HepG2 (cell line): ENCODE results near the gene SHISAL1. TPM values are rescaled to one million over a fixed set of nuclear protein-coding genes. Genes with fewer than 3 reads are reported as not detected.

ENCODE experiments used
- ATAC-seq: fragments of 200-7000 bp; cut with Tn5 transposase; 3 replicates; pipeline ENCODE4 v1.9.1; 2020; ENCODE audit warnings: mild to moderate bottlenecking, moderate library complexity
- BruUV-seq: library from RNA; stranded (reverse); fragments of 400-500 nt; replicated peaks from 2 replicates; lab custom pipeline; 2021; lab: Mats Ljungman, UMichigan
- CTCF ChIA-PET: fragments of 300-600 bp; formaldehyde crosslinking; extraction: SDS; loops from one replicate; lab custom pipeline; 2021; ENCODE audit warnings: low total read pairs, inconsistent platforms, low intra/inter-chr PET ratio; lab: Yijun Ruan, JAX
- POLR2A ChIA-PET: fragments of 350-600 bp; sonication (Branson Sonifier 250); formaldehyde crosslinking; loops from one replicate; lab custom pipeline; 2020; ENCODE audit warnings: antibody characterized with exemption, inconsistent platforms; lab: Yijun Ruan, JAX
- DNase-seq: peaks from one replicate; pipeline ENCODE4 v3.0.0-alpha.2; 2015; ENCODE audit warnings: low spot score
- FAIRE-seq: peaks from 3 replicates; lab custom pipeline; 2011; peaks lifted over from hg19 to GRCh38; lab: Jason Lieb, UNC
- H2AFZ ChIP-seq: one replicate; pipeline ENCODE4 v1.6.1; 2011; ENCODE audit warnings: low read length, inconsistent platforms
- H3K27ac ChIP-seq: fragments of 300-600 bp; 3 replicates; pipeline ENCODE4 v1.8.0; 2011; ENCODE audit warnings: mixed run types, mild to moderate bottlenecking, mixed read lengths, low read length, inconsistent platforms; ENCODE audit not compliant: insufficient read depth; ENCODE audit errors: extremely low read length
- H3K27me3 ChIP-seq, 2 experiments: fragments of 200-600 bp in 1 of 2; 2 replicates in 1 of 2; 3 replicates in 1 of 2; pipeline versions ENCODE4 v1.6.0 to v1.8.0; 2011; ENCODE audit warnings: low read length in 2 of 2, mild to moderate bottlenecking in 2 of 2, moderate library complexity in 2 of 2, inconsistent platforms in 1 of 2; ENCODE audit not compliant: insufficient read depth in 2 of 2, control insufficient read depth in 1 of 2
- H3K36me3 ChIP-seq, 2 experiments: fragments of 200-600 bp in 1 of 2; replicated peaks in 1 of 2; 2 replicates in 1 of 2; 3 replicates in 1 of 2; pipeline versions ENCODE4 v1.5.1 to v1.8.0; 2011; ENCODE audit warnings: low read length in 2 of 2, inconsistent platforms in 1 of 2; ENCODE audit not compliant: insufficient read depth in 2 of 2, control insufficient read depth in 1 of 2
- H3K4me1 ChIP-seq: 2 replicates; pipeline ENCODE4 v1.5.1; 2012; ENCODE audit warnings: low read length, inconsistent platforms; ENCODE audit not compliant: insufficient read depth
- H3K4me2 ChIP-seq: 2 replicates; pipeline ENCODE4 v1.6.0; 2011; ENCODE audit warnings: low read depth, low read length, inconsistent platforms
- H3K4me3 ChIP-seq, 3 experiments: fragments of 200-600 bp in 1 of 3; sonication (generic), shearing (Covaris generic) in 1 of 3; replicated peaks in 1 of 3; 2 replicates each; pipeline ENCODE4 v1.5.1; 2011 to 2016; ENCODE audit warnings: low read length in 3 of 3, inconsistent platforms in 2 of 3, low read depth in 2 of 3, mild to moderate bottlenecking in 2 of 3, control low read depth in 1 of 3, mixed read lengths in 1 of 3; ENCODE audit not compliant: insufficient read depth in 1 of 3
- H3K79me2 ChIP-seq: one replicate; pipeline ENCODE4 v1.6.1; 2011; ENCODE audit warnings: low read length, inconsistent platforms; ENCODE audit not compliant: insufficient read depth
- H3K9ac ChIP-seq: 2 replicates; pipeline ENCODE4 v1.6.0; 2011; ENCODE audit warnings: mild to moderate bottlenecking, low read depth, low read length, inconsistent platforms; ENCODE audit not compliant: insufficient read depth
- H3K9me3 ChIP-seq: 2 replicates; pipeline ENCODE4 v1.5.1; 2012; ENCODE audit warnings: mild to moderate bottlenecking, low read length
- H4K20me1 ChIP-seq: 2 replicates; pipeline ENCODE4 v1.6.0; 2011; ENCODE audit warnings: inconsistent platforms, mild to moderate bottlenecking, low read length, moderate library complexity; ENCODE audit not compliant: insufficient read depth
- MEF2D ChIP-seq: sonication (generic); formaldehyde crosslinking; IDR thresholded peaks from 2 replicates; pipeline ENCODE4 v1.5.1; 2020; ENCODE audit warnings: mild to moderate bottlenecking, missing genetic modification reagents
- MEIS2 ChIP-seq: sonication (generic); formaldehyde crosslinking; IDR thresholded peaks from 2 replicates; pipeline ENCODE4 v1.9.0; 2021; ENCODE audit warnings: mild to moderate bottlenecking, missing genetic modification reagents
- RXRB ChIP-seq: IDR thresholded peaks from 2 replicates; pipeline ENCODE4 v1.6.1; 2016; ENCODE audit warnings: borderline replicate concordance, missing genetic modification reagents, missing compliant biosample characterization
- TSC22D2 ChIP-seq: sonication (generic); formaldehyde crosslinking; IDR thresholded peaks from 2 replicates; pipeline ENCODE4 v1.5.1; 2020; ENCODE audit warnings: missing genetic modification reagents, mild to moderate bottlenecking, borderline replicate concordance
- ZNF12 ChIP-seq: sonication (generic); formaldehyde crosslinking; IDR thresholded peaks from 2 replicates; pipeline ENCODE4 v1.5.0; 2020; ENCODE audit warnings: missing genetic modification reagents
- ZNF878 ChIP-seq: sonication (generic); formaldehyde crosslinking; IDR thresholded peaks from 2 replicates; pipeline ENCODE4 v1.8.1; 2023; ENCODE audit warnings: mild to moderate bottlenecking, missing genetic modification reagents, moderate library complexity
- ZNF891 ChIP-seq: sonication (generic); formaldehyde crosslinking; IDR thresholded peaks from 2 replicates; pipeline ENCODE4 v1.5.0; 2020; ENCODE audit warnings: mild to moderate bottlenecking, missing genetic modification reagents
- WGBS: methylation state at CpG from one replicate; pipeline ENCODE4 v1.1.6; 2017; ENCODE audit warnings: low lambda C conversion rate; 5-methylcytosine and 5-hydroxymethylcytosine counted together
- in situ Hi-C: cut with HindIII; loops from 2 replicates; pipeline ENCODE4 v1.10.0; 2017; ENCODE audit warnings: low pct_unique_long_range_greater_than_20kb; ENCODE audit not compliant: extremely low pct_ligation_motif_present
- intact Hi-C: fragments of 100-400 bp; cut with micrococcal nuclease; formaldehyde crosslinking; loops from one replicate; pipeline ENCODE4 v1.10.0; 2022; ENCODE audit not compliant: unreplicated experiment
- polyA plus RNA-seq, 8 experiments: library from polyadenylated mRNA; depleted of rRNA in 3 of 8; stranded (reverse) in 7 of 8; unstranded in 1 of 8; fragments of >200 nt; fragmentation: Illumina TruSeq in 4 of 8; extraction: Trizol in 4 of 8; gene quantifications; 2 replicates each; pipeline versions ENCODE4 v1.2.1 to v1.2.3, GENCODE V29; 2011 to 2016; ENCODE audit warnings: low read depth in 4 of 8, missing spikeins in 1 of 8, mixed read lengths in 1 of 8; ENCODE audit not compliant: insufficient read depth in 1 of 8
- total RNA-seq, 5 experiments: library from RNA; depleted of rRNA; stranded (reverse); fragments of >200 nt; fragmentation: Illumina TruSeq; extraction: Trizol; gene quantifications; 2 replicates each; pipeline ENCODE4 v1.2.3, GENCODE V29; 2016; ENCODE audit warnings: low read depth in 1 of 5
- TF ChIP-seq, protein P1 (sequence below): sonication (generic); formaldehyde crosslinking; IDR thresholded peaks from 2 replicates; pipeline ENCODE4 v1.5.0; 2020; ENCODE audit warnings: mild to moderate bottlenecking, low read depth, missing genetic modification reagents, borderline replicate concordance
- TF ChIP-seq, protein P2 (sequence below): IDR thresholded peaks from 2 replicates; pipeline ENCODE4 v1.6.1; 2016; ENCODE audit warnings: mild to moderate bottlenecking, missing biosample characterization, missing genetic modification reagents

Gene SHISAL1
- total and polyA plus RNA-seq, 2 of the 13 experiments (the other 11 are each of a cell fraction or from before 2014, with no cell fraction given), result not detected

DNA sequence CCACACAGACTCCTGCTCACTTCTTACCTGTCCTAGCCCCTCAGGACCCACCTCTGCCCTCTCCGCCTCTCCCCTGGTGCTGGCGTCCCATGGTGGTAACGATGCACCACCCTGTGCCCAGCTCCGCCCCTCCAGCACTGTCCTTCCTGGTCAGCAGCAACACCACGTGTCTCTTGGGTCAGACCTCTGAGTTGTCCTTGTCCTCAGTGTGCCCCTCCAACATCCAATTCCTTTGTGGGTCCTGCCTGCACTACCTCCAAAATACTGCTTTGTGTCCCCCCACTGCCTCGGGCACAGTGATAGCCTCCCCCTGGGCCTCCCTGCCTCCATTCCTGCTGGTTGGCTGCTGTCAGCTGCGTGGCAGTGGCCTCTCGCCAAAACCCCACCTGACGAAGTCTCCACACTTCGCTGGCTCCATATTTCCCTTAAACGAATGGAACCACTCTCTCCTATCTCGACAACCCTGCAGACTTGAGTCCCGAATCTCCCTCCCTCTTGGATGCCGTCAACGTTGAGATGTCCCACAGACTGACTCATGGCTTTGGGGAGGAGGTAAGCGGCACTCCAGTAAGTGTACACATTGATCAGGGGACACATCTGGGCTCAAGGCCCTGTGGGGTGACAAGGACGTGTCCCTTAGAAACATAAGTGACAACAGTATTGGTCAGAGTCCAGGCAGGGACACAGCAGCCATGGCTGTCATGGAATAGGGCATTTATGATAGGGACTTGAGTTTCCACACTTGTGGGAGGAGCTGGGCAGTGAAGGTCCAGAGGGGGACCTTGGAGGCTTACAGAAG is 42.8 kb downstream of the SHISAL1 start:
- TF ChIP-seq MEIS2 (CRISPR knock-in tag) (no peak), MEF2D (CRISPR knock-in tag) (no peak), TSC22D2 (CRISPR knock-in tag) (no peak), ZNF878 (CRISPR knock-in tag) (no peak), RXRB (CRISPR knock-in tag) (no peak), ZNF891 (CRISPR knock-in tag) (no peak), ZNF12 (CRISPR knock-in tag) (no peak)
- TF ChIP-seq, protein P1, sequence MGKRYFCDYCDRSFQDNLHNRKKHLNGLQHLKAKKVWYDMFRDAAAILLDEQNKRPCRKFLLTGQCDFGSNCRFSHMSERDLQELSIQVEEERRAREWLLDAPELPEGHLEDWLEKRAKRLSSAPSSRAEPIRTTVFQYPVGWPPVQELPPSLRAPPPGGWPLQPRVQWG (CRISPR knock-in tag), result no peak
- TF ChIP-seq, protein P2, sequence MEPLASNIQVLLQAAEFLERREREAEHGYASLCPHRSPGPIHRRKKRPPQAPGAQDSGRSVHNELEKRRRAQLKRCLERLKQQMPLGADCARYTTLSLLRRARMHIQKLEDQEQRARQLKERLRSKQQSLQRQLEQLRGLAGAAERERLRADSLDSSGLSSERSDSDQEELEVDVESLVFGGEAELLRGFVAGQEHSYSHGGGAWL (CRISPR knock-in tag), result no peak
- no peak for FAIRE-seq
- POLR2A ChIA-PET, result no interaction called here

More for the DNA sequence above, 42.8 kb downstream of the SHISAL1 start:
- no peaks in the 10 kb centered on the region for H3K9me3 ChIP-seq
- CTCF ChIA-PET, result no interaction called here
- no peaks in the 10 kb centered on the region for H3K4me1 ChIP-seq
- no peak overlapping the region for H3K9ac ChIP-seq
- H4K20me1 ChIP-seq, result no peaks in the 10 kb centered on the region
- BruUV-seq, result no TSS peak
- intact Hi-C loops, result no loop called here
- no peak overlapping the region for H3K27ac ChIP-seq
- H3K79me2 ChIP-seq, result no peaks in the 10 kb centered on the region
- peaks cover 0 to 16% of the 10 kb centered on the region in 2 experiments; a peak in 1 of 5 replicates for H3K27me3 ChIP-seq
- in situ Hi-C loops, result no loop called here
- no peak overlapping the region for H3K4me2 ChIP-seq
- H3K36me3 ChIP-seq, result no peaks in the 10 kb centered on the region
- no peak overlapping the region for H2AFZ ChIP-seq
- 6% methylated on average over 17 of the region's 17 CpGs for WGBS
- DNase-seq (no peak), ATAC-seq (no peak; the same call in 1 of the 3 replicates)
- no peak overlapping the region for H3K4me3 ChIP-seq
